Measurements from ENCODE around the gene G3BP2.

The G3BP2 gene

DNA sequence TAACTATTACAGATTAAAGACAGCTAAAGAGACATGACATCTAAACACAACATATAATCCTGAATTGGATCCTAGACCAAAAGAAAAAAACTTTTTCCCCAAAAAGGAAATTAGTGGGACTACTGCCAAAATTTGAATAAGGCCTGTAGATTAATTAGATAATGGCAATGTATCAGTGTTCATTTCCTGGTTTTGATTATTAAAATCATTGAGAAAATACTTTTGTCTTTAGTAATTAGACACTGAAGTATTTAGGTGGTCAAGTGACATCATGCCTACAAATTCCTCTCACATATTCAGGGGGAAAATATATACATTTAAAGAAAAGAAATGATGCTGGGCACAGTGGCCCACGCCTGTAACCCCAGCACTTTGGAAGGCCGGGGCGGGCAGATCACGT, 40.8 kb upstream of the G3BP2 start:
- Histone ChIP-seq H2AFZ (ENCODE audit: low read length) (no peak overlapping the region), H3K79me2 (ENCODE audit: low read length) (peaks cover 7% of the 10 kb centered on the region; the same call in 1 of the 2 replicates), H3K4me1 (ENCODE audit: low read length) (peaks cover 20% of the 10 kb centered on the region), H3K9me2 (replicated peaks; ENCODE audit: insufficient read depth, low read length) (no peaks in the 10 kb centered on the region), H3K27ac (ENCODE audit: low read length) (no peak overlapping the region), H3K9me3 (replicated peaks; ENCODE audit: insufficient read depth, low read length) (no peaks in the 10 kb centered on the region), H3K4me3 (ENCODE audit: low read length) (no peak overlapping the region), H3K27me3 (replicated peaks; ENCODE audit: insufficient read depth, low read length) (no peaks in the 10 kb centered on the region), H4K20me1 (ENCODE audit: insufficient read depth, low read length) (no peaks in the 10 kb centered on the region), H3K9ac (ENCODE audit: low read length) (no peak overlapping the region), H3F3A (ENCODE audit: insufficient read depth, low read length) (peaks cover 14% of the 10 kb centered on the region), H3K36me3 (replicated peaks; ENCODE audit: insufficient read depth, low read length) (no peaks in the 10 kb centered on the region), H3K4me2 (ENCODE audit: low read depth, low read length) (peak overlapping the region; percentile 87; the same call in 1 of the 2 replicates)
- DNase-seq, result no peak
- no peak for TF ChIP-seq EZH2phosphoT487 (IDR thresholded peaks at IDR 0.05; ENCODE audit: low read length)
- TF ChIP-seq, protein P1, sequence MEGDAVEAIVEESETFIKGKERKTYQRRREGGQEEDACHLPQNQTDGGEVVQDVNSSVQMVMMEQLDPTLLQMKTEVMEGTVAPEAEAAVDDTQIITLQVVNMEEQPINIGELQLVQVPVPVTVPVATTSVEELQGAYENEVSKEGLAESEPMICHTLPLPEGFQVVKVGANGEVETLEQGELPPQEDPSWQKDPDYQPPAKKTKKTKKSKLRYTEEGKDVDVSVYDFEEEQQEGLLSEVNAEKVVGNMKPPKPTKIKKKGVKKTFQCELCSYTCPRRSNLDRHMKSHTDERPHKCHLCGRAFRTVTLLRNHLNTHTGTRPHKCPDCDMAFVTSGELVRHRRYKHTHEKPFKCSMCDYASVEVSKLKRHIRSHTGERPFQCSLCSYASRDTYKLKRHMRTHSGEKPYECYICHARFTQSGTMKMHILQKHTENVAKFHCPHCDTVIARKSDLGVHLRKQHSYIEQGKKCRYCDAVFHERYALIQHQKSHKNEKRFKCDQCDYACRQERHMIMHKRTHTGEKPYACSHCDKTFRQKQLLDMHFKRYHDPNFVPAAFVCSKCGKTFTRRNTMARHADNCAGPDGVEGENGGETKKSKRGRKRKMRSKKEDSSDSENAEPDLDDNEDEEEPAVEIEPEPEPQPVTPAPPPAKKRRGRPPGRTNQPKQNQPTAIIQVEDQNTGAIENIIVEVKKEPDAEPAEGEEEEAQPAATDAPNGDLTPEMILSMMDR (IDR thresholded peaks at IDR 0.05; ENCODE audit: low read length), result no peak

DNA sequence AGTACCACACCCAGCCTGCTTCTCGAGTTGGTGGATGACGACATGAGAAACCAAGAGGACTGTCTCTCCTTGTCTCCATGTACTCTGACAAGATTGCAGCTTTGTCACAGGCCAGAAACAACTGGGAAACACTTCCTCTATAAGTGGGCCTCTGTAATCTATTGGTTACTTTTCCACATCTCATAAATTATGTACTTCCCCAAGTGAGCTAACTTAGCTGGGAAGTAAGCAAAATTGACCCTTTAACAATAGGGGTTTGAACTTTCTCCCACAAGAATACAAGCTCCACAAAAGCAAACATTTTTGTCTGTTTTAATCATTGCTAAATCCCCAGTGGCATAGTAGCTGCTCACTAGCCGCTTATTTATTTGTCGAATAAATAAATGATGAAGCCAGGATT, 37.0 kb upstream of the G3BP2 start:
- Histone ChIP-seq H3K27ac (ENCODE audit: low read length) (no peak overlapping the region), H3K27me3 (replicated peaks; ENCODE audit: insufficient read depth, low read length) (no peaks in the 10 kb centered on the region), H4K20me1 (ENCODE audit: insufficient read depth, low read length) (no peaks in the 10 kb centered on the region), H3K9ac (ENCODE audit: low read length) (no peak overlapping the region), H3K79me2 (ENCODE audit: low read length) (peaks cover 7% of the 10 kb centered on the region), H3K9me3 (replicated peaks; ENCODE audit: insufficient read depth, low read length) (no peaks in the 10 kb centered on the region), H3K4me2 (ENCODE audit: low read depth, low read length) (no peak overlapping the region), H3K4me3 (ENCODE audit: low read length) (no peak overlapping the region), H3K4me1 (ENCODE audit: low read length) (peaks cover 12% of the 10 kb centered on the region), H3K9me2 (replicated peaks; ENCODE audit: insufficient read depth, low read length) (no peaks in the 10 kb centered on the region), H3K36me3 (replicated peaks; ENCODE audit: insufficient read depth, low read length) (no peaks in the 10 kb centered on the region), H3F3A (ENCODE audit: insufficient read depth, low read length) (peaks cover 6% of the 10 kb centered on the region), H2AFZ (ENCODE audit: low read length) (no peak overlapping the region)
- DNase-seq, result no peak
- TF ChIP-seq EZH2 (optimal IDR thresholded peaks at IDR 0.05; ENCODE audit: low read depth, low read length), result no peak
- TF ChIP-seq, protein P1 (IDR thresholded peaks at IDR 0.05; ENCODE audit: low read length), result no peak
- no peak for TF ChIP-seq EZH2phosphoT487 (IDR thresholded peaks at IDR 0.05; ENCODE audit: low read length)

DNA sequence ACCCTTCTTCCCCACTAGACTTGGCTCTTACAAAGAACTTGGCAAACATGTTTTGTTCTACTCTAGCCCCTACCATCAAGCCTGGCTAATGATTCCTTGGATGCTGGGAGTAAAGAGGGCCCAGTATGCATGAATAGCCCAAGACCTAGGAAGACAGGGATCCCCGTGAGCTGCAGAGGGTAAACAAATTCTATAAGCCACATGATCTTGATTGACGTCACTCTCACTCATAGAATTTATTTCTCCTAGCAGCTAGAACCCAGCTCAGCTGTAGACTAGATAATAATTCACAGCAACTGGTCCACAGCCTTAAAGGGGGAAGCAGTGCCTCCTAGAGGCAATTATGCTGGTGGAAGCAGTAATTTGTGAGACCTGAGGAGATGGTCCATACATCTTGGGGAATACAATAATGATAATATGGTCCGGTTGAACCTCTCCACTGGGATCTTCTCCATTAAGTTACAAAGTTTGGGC, 35.0 kb upstream of the G3BP2 start:
- TF ChIP-seq, protein P1 (IDR thresholded peaks at IDR 0.05; ENCODE audit: low read length), result peak; percentile 31
- TF ChIP-seq EZH2phosphoT487 (IDR thresholded peaks at IDR 0.05; ENCODE audit: low read length) (no peak), EZH2 (optimal IDR thresholded peaks at IDR 0.05; ENCODE audit: low read depth, low read length) (no peak)
- Histone ChIP-seq H3K27me3 (replicated peaks; ENCODE audit: insufficient read depth, low read length) (no peaks in the 10 kb centered on the region), H3K9me2 (replicated peaks; ENCODE audit: insufficient read depth, low read length) (no peaks in the 10 kb centered on the region), H3K9me3 (replicated peaks; ENCODE audit: insufficient read depth, low read length) (no peaks in the 10 kb centered on the region), H3K4me1 (ENCODE audit: low read length) (0 out of 2 replicates have a peak, but pooled peaks cover 3% of the 10 kb centered on the region), H3K27ac (ENCODE audit: low read length) (no peak overlapping the region), H3K4me3 (ENCODE audit: low read length) (no peak overlapping the region), H3K9ac (ENCODE audit: low read length) (no peak overlapping the region), H3F3A (ENCODE audit: insufficient read depth, low read length) (no peaks in the 10 kb centered on the region), H4K20me1 (ENCODE audit: insufficient read depth, low read length) (no peaks in the 10 kb centered on the region), H2AFZ (ENCODE audit: low read length) (no peak overlapping the region), H3K4me2 (ENCODE audit: low read depth, low read length) (no peak overlapping the region), H3K36me3 (replicated peaks; ENCODE audit: insufficient read depth, low read length) (no peaks in the 10 kb centered on the region), H3K79me2 (ENCODE audit: low read length) (no peaks in the 10 kb centered on the region; the same call in 1 of the 2 replicates)
- DNase-seq, result no peak
